SU-DHL-6 (cell line): ENCODE measurements around the gene CKS1B.

Experiments used
- EZH2phosphoT487 ChIP-seq: fragments of 200-600 bp; sonication (generic), shearing (Covaris generic); conservative IDR thresholded peaks from 2 replicates; pipeline ENCODE4 v1.6.1; 2018; ENCODE audit warnings: mild to moderate bottlenecking, antibody characterized with exemption, low read length, moderate library complexity, mixed read lengths
- TF ChIP-seq, protein P1 (sequence below): fragments of 200-600 bp; sonication (generic); IDR thresholded peaks from one replicate; pipeline ENCODE4 v1.5.1; 2017; ENCODE audit warnings: antibody characterized with exemption, mild to moderate bottlenecking, low read length, moderate library complexity; ENCODE audit not compliant: insufficient read depth, poor library complexity, severe bottlenecking

DNA sequence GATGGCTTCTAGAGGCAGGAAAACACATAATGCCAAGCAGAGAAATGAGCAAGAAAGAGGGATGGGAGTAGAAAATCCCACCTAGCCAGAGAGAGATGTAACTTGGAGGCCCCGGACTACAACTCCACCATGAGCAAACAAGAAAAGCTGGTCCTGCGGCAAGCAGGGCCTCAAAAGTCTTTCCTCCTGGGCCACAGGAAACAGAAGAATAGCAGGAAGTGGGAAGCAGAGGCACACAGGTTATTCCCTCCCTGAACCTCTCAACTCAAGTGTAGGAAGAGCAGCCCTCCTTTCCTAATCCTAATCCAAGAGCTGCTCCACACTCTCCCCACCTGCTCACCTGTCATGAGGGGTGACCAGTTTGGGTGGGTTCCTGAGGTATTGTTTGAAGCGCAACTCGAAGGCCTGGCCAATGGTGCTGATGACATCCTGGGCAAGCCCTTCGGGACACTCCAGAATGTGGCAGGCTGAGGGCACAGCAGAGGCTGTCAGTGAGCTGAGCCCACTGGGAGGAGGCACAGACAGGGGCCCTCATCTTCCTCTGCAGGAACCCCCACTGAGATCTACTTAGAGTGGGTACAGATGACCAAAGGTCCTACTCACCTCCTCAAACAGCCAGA is 7.0 kb upstream of the CKS1B start:
- TF ChIP-seq, protein P1, sequence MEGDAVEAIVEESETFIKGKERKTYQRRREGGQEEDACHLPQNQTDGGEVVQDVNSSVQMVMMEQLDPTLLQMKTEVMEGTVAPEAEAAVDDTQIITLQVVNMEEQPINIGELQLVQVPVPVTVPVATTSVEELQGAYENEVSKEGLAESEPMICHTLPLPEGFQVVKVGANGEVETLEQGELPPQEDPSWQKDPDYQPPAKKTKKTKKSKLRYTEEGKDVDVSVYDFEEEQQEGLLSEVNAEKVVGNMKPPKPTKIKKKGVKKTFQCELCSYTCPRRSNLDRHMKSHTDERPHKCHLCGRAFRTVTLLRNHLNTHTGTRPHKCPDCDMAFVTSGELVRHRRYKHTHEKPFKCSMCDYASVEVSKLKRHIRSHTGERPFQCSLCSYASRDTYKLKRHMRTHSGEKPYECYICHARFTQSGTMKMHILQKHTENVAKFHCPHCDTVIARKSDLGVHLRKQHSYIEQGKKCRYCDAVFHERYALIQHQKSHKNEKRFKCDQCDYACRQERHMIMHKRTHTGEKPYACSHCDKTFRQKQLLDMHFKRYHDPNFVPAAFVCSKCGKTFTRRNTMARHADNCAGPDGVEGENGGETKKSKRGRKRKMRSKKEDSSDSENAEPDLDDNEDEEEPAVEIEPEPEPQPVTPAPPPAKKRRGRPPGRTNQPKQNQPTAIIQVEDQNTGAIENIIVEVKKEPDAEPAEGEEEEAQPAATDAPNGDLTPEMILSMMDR: no peak
- TF ChIP-seq EZH2phosphoT487: no peak
